ENCODE measurements around the gene TRIO.

The TRIO gene

DNA sequence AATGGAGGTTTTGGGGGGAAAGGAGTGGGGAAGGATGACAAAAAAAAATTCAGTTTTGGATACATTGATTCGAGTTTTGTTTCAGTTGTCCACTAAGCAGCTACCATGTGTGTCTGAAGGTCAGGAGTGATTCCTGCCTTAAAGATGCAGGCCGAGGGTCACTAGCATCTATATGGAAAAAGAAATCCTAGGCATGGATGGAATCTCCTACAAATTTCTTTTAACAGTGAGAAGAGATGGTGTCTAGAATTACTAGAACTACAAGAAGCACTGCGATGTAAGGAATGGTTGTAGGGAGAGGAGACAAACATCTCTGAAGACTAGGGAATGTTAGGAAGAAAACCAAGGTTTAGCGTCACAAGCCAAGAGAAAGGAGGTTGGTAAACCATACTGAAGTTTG is 19.6 kb upstream of the TRIO start:
- no peak for DNase-seq (ENCODE audit: low read depth, low spot score)

DNA sequence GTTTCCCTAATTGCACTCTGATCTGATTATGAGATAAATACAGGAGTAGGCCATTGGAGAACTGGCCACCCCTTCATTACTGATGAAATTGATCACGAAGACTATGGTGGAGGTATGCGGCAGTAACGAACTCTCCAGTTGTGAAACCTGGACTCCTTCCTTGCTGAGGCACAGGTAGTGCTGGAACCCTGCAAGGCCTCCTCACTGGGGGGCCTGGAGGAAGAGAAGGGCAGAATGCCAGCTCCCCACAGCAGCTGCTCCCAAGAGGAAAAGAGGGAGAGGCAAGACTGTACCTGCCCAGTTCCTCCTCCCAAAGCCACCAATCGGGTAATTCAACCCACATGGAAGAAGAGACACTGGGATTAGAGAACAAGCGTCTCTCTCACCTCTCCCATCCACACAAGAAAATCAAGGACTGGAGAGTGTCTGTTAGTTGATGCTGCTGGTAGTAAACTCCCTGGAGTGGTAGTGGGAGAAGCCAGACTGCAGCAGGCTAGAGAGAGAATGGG is 19.1 kb upstream of the TRIO start:
- DNase-seq (ENCODE audit: low read depth, low spot score): no peak

DNA sequence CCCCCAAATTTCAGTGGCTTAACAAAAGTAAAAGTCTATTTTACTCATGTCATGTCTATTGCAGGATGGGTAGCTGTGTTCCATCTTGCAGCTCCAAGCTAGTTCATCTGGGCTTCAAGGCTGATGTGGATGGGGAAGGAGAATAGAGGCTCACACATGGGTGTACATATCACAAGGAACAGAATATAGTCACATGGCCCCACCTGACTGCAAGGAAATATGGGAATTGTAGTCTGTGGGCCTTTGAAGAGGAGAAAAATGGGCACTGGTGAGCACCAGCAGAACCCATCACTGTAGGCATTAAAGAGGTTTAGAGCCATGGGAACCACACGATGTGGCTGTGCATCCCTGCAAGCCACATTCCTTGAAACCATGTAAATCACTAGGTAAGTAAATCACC is 17.9 kb upstream of the TRIO start:
- no peak for DNase-seq (ENCODE audit: low read depth, low spot score)

DNA sequence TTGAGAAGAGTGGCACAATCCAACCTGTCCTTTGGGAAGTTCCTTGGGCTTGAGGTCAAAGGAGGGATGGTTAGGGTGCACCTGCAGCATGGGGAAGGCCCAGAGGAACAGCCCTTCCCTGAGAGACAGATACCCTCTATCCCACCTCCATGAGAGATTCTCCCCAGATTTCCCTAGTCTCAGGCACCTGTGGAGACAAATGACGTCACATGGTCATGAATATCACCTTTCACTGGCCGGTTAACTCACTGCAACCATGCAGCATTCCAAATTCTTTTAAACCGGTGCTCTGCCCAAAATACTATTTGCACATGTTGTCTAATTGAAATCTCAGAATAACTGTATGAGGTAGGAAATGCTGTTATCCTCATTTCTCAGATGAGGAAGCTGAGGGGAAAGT is 15.6 kb upstream of the TRIO start:
- no peak for DNase-seq (ENCODE audit: low read depth, low spot score)

DNA sequence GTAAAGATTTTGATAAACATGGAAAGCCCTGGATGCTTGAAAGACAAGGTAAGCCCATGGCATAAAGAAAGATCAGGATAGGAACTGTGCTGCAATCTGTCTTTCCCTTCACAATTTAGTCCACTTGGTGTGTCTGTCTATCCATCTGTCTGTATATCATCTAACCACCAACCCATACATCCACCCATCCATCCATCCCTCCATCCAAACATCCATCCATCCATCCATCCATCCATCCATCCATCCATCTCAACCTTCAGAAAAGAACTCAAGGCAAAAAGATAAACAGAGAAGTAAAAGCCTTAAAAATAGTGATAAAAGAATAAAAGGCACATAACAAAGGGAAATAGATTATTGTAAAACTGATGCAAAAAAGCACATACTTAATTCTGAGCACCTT is 15.1 kb upstream of the TRIO start:
- DNase-seq (ENCODE audit: low read depth, low spot score): no peak

DNA sequence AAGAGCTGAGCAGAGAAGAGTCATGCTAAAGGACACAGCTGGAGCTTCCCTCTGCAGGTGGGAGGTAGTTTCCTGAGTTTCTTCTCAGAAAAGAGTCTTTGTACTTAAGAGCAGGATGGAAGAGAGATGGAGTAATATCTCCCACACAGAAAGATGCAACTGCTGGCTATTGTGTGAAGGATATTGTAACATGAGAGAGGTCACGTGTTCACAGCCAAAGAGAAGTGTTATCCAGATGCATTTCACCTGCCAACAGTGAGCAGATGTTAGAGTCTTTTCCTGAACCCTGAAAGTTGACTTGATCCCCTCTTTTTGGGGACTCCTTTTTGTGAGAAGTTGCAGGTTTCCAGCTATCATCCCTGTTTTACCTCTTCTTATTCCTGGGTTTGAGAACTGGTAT is 14.0 kb upstream of the TRIO start:
- no peak for DNase-seq (ENCODE audit: low read depth, low spot score)

DNA sequence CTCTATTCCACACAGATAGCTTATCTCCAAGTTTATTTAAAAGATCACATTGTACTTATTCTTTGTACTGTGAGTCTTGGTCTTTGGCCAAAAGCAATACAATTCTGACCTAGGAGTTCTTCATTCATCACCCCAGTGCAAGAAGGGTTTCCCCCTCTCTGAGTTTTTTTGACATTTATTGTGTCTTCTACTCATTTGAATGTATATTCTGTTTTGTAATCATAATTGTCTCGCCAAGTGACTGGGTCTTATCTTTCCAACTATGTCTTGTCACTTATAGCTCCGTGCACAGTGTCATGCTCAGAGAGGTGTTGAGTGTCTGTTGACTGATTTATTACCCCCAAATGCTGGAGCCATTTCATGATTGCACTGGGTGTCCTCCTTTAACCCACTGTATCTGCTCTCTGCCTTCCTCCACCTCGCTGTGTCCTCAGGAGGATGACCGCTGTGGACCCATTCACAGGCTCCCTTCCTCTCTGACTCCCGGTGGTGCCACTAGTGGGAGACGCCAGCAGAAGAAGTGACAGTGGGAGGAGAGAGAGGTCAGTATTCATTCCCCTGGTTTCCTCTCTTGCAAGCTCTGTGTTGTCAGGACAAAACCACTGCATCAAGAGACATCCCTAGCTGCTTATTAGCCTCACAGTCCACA is 11.2 kb upstream of the TRIO start:
- no peak for DNase-seq (ENCODE audit: low read depth, low spot score)

DNA sequence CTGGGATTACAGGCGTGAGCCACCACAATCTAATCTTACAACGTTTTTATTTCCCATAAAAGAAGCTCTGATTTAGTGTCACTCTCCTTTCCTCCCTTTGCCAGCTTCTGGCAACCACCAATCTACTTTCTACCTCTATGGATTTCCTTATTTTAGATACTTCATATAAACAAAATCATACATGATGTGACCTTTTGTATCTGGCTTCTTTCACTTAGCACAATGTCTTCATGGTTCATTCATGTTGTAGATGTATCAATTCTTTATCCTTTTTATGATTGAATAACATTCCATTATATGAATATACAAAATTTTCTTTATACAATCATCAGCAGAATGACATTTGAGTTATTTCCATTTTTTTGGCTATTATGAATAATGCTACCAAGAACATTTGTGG is 9.7 kb upstream of the TRIO start:
- DNase-seq (ENCODE audit: low read depth, low spot score): no peak

DNA sequence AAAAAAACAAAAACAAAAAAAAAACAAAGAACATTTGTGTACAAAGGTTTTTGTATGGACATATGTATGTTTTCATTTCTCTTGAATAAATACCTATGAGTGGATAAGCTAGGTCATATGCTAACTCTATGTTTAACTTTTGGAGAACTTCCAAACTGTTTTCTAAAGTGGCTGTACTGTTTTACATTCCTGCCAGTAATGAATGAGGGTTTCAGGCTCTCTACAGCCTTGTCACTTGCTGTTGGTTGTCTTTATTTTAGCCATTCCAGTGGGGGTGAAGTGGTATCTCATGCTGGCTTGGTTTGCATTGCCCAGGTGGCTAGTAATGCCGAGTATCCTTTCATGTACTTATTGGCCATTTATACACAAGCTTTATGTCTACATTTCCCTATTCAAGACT is 9.1 kb upstream of the TRIO start:
- DNase-seq (ENCODE audit: low read depth, low spot score): no peak

DNA sequence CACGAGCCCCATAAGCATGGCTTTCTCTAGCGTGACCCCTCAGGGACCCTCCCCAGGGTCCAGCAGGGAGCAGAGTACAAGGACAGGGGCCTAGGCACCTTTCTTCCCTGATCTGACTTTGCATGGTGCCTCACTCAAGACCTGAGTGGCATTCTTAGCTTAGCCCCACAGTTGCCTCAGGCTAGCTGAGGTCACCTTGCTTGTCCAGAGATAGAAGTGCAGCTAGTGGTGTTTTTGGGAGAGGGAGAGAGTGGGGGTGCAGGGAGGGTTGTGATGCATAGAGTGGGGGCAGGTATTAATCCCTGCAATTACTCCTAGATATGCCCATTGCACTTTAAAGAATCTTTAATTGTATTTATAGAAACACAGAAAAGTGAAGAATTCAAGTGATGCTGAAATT is 8.4 kb upstream of the TRIO start:
- DNase-seq (ENCODE audit: low read depth, low spot score): no peak

DNA sequence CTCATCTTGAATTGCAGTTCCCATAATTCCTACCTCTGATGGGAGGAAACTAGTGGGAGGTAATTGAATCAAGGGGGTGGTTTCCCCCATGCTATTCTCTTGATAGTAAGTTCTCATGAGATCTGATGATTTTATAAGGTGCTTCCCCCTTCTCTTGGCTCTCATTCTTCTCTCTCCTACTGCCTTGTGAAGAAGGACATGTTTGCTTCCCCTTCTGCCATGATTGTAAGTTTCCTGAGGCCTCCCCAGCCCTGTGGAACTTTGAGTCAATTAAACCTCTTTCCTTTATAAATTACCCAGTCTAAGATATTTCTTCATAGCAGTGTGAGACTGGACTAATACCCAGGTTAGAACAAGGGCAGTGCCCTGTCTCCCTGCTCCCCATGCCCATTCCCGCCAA is 7.5 kb upstream of the TRIO start:
- DNase-seq (ENCODE audit: low read depth, low spot score): no peak

DNA sequence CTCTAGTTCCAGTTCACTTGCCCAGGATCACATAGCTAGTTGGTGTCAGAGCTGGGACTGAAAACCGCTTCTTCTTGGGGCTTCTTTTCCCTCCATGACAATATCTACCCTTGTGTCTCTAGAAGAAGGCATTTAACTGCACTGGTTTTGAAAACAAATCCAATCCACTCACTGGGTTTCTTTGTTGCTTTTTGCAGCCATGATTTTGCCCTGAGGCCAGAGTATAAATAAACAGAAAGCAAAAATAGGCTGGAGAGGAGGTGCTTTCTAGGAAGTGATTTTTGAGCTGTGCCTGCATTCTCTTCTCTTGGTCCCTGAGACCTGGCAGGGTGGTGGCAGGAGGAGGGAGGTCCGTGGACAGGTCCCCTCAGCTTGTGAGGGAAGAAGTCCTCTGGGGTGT is 6.9 kb upstream of the TRIO start:
- no peak for DNase-seq (ENCODE audit: low read depth, low spot score)

DNA sequence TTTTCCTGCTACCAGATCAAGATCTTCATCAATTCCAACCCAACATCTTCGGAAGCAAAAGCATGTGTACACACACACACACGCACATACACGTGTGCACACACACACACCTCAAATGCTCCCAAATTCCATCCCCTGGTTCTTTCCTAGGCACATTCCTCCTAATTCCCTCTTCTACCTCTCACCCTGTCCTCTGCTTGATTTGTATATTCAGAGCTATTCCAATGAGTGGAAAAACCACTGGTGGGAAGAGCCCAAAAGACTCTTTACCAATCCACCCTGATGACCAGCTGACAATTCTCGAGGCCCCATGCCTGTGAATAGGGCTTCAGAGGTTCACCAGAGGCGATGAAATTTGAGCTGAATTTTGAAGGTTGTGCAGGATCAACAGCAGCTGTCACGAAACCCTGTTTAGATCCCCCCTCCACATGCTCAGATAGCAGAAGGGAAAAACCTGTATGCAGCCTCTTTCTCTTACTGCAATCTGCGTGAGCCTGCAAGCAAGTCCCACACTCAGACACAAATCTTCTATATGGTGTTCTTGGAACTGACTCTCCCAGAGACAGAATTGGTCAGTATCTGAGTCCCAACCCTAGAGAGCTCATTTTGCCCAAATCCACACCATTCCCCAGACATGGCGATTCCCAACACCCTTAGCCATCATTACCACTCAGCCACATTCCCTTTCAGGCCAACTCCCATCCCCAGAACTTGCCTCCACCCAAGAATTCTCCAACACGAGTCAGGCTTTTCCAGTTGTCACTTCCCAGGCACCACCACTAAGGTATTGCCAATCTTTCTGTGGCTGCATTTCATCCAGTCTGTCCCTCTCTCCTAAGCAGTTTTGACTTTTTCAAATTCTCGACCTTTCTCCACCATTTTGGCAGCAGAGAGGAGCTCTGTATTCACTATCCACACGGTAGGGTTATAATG is 4.3 kb upstream of the TRIO start:
- no peak for DNase-seq (ENCODE audit: low read depth, low spot score)

DNA sequence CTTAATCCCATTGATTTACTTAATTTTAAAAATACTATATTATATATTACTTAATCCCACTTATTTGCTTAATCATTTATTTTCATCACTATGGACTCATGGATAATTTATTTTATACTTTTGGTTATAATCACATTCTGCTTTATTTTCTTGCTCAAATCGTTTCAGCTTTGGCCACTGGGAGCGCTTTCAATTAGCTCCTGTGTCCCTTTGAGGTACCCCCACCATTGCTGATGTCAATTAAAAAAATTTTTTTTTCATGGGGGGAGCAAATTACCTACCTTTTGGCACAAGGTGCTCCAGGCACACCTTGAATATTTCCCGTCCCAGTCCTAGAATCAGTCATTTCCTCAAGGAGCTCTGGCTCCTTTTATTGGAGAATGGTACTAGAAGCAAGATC is 1.4 kb upstream of the TRIO start:
- DNase-seq (ENCODE audit: low read depth, low spot score): no peak

DNA sequence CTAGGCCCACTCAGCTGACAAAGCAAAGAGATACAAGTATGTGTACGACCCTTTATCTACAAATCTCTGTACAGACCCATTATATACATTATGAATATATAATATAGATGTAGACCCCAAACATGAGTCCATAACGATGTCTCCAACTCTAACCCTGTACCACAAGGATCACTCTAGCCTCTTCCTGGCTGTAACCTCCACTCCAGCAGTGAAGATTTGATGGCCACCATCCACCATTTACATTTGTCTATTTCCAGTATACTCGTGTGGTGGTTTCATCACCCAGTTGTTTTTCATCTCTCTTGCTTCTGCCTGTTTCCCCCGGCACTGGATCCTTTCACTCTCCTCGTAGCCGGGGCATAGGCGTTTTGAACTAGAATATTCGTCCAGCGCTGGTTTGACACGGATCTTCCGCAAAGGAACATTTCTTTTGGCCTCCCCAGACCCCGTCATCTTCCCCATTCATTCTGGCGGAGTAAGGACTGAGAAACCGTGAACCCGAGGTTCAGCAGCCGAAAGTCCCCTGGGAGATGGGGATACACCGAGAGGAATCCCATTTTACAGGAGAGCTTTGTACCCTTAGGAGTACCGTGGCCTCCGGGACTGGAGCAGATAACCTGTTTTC is 828 bp upstream of the TRIO start:
- no peak for DNase-seq (ENCODE audit: low read depth, low spot score)

DNA sequence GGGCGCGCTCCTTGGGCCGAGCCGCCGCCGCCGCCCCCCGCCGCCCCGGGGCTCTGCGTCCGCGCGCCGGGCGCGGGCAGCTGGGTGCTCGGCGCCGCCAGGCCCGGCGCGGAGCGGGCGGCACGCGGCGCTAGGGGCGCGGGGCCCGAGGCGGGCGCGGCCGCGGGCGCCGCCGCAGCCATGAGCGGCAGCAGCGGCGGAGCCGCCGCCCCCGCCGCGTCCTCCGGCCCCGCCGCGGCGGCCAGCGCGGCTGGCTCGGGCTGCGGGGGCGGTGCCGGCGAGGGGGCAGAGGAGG is 351 bp downstream of the TRIO start:
- no peak for DNase-seq (ENCODE audit: low read depth, low spot score)

DNA sequence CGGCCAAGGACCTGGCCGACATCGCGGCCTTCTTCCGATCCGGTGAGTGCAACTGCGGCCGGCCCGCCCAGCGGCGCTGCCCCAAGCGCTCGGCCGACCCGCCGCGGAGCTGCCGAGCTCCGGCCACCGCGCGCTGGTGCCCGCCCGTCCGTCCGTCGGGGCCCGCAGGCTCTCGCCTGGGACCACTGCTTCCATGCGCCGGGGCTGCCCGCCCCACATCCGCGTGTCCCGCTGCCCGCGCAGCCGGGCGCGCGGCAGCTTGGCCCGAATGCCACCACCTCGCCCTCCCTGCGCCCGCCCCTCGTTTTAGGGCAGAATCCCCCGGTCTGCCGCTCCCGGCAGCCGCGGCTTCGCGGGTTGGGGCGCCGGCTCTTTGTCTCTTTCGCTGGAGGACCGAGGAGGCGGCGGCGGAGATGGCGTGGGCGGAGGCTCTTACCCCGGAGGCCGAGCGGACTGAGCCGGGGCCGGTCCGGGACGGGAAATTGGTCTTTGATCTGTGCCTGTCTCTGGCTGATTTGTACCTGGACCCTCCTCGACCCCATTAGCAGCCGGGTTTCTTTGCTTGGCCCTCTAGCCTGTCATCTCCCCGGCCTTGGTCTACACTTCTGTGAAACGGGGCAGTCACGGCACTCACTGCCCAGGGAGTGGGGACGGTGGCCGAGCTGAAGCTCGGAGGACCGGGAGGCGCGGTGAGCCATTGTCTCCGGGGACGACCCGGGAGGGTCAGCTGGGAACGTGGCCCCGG is 871 bp downstream of the TRIO start:
- peak; percentile 58 for DNase-seq (ENCODE audit: low read depth, low spot score)

DNA sequence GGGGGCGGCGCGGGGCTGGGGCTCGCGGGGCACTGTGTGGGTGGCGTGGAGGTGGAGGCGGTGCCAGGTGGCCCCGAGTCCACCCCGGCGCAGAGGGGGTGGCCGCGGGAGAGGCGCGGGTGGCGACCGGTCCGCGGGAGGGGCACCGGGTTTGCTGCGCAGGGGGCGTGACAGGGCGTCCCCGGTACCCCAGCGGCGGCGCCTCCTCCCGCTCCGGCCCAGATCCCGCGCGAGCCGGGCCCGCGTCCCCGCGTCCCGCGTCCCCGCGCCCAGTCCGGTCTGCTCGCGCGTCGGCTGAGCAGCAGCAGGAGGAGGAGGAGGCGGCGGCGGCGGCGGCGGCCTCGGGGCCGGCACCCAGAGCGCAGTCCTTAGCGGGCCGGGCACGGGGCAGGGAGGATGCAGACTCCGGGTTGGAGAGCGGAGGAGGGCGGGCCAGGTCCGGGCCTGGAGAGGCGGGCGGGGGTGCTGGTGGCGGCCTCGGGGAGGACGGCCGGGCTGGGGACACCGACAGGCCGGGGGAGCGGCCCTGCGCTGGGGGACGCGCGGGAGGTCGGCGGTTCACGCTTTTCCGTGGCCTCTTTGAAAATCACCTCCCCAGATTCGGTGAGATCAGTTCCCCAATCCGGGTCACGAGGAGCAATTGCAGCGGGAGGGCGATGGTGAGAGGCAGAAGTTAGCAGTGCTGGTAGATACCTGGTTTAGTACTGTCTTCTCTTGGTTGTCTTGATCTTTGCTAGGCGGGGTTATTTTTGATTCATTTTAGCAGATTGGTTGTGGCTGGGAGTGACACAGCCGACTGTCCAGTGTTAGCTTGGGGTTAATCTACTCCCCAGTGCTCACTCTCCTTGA is 1.7 kb downstream of the TRIO start:
- peak; percentile 49 for DNase-seq (ENCODE audit: low read depth, low spot score)

DNA sequence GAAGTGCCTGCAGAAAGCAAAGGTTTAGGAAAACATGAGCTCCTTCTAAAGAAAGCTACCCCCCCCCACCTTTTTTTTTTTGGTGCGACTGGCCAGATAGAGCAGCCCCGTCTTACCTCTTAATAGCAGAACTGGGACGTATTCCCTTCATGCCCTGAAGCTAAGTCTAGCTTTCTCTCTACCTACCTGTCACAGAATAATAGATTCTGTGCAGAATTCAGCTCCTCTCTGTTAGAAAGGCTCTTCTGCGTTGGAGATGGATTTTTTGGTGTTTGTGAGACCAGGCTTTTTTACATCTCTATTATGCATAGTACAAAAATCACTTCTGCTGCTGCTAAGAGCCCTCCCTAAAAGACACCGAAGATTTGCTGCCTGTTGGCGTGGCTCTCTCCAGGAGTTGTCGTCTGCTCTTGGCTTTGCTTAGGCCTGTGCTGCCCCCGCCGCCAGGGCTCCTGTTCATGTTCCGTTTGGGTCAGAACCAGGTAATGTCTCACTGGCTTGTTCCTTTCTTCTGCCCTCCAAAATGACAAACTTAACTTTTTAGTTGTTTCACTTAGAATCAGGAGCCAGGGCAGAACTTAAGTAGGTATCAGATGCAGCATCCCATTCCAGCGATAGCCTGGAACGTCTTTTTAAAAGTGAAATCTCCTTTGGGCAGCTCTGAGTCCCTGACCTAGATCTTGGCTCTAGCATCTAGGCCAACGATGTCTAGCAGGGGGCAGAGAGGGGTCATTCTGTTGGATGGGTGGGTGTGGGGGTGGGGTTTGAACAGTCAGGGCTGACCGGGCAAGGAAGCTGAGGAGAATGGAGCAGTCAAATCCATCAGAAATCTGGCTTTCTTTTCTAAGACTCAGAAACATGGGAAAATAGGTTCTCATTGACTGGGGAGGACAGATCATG is 2.5 kb downstream of the TRIO start:
- no peak for DNase-seq (ENCODE audit: low read depth, low spot score)

DNA sequence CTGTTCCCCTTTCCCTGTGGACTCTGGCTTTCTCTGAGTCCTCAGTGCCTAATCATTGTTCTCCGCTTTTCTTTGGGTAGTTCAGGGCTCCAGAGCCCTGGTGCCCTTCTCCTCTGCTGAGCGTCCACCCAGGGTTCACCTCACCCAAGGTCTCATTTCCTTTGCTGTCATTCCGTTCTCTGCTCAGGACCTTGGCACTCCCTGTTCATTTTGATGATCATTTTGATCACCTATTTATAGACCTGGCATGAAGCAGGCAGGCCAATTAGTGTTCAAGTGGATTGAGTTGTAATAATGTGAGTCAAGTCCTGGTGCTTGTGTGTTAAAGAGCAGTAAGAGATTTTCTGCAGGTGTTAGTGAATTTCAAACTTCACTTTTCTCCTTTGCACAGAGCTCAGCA is 3.6 kb downstream of the TRIO start:
- DNase-seq (ENCODE audit: low read depth, low spot score): no peak
